Keratinocyte (primary cell): Measurements from ENCODE around the gene ATF2. TPM values are rescaled to one million over a fixed set of nuclear protein-coding genes. Genes with fewer than 3 reads are reported as not detected.

Experiments
- DNase-seq: peaks from one replicate; pipeline ENCODE4 v3.0.0-alpha.2; 2011; ENCODE audit warnings: low read depth, missing footprints, low spot score
- FAIRE-seq: peaks from 2 replicates; lab custom pipeline; 2011; peaks lifted over from hg19 to GRCh38; lab: Jason Lieb, UNC
- H2AFZ ChIP-seq: 2 replicates; pipeline ENCODE4 v1.6.0; 2012; ENCODE audit warnings: low read length, control low read depth, inconsistent platforms; ENCODE audit not compliant: control insufficient read depth
- H3K27ac ChIP-seq: 2 replicates; pipeline ENCODE4 v1.5.1; 2011; ENCODE audit warnings: low read length; ENCODE audit not compliant: control insufficient read depth, insufficient read depth
- H3K27me3 ChIP-seq: 3 replicates; pipeline ENCODE4 v1.6.0; 2011; ENCODE audit warnings: low read length; ENCODE audit not compliant: control insufficient read depth, insufficient read depth; ENCODE audit errors: extremely low read depth
- H3K36me3 ChIP-seq, 2 experiments: 2 replicates in 1 of 2; 3 replicates in 1 of 2; pipeline ENCODE4 v1.5.1; 2011; ENCODE audit warnings: low read length in 2 of 2, mild to moderate bottlenecking in 1 of 2; ENCODE audit not compliant: control insufficient read depth in 2 of 2, insufficient read depth in 2 of 2; ENCODE audit errors: extremely low read depth in 1 of 2
- H3K4me1 ChIP-seq: 3 replicates; pipeline ENCODE4 v1.5.1; 2011; ENCODE audit warnings: low read length; ENCODE audit not compliant: control insufficient read depth, insufficient read depth; ENCODE audit errors: extremely low read depth
- H3K4me2 ChIP-seq: 3 replicates; pipeline ENCODE4 v1.6.0; 2011; ENCODE audit warnings: low read depth, low read length; ENCODE audit not compliant: control insufficient read depth, insufficient read depth; ENCODE audit errors: extremely low read depth
- H3K4me3 ChIP-seq, 3 experiments: fragments of 200-600 bp in 1 of 3; sonication (generic) in 1 of 3; 2 replicates in 2 of 3; 3 replicates in 1 of 3; pipeline ENCODE4 v1.5.1; 2011 to 2016; ENCODE audit warnings: low read length in 3 of 3, mild to moderate bottlenecking in 3 of 3, control low read depth in 2 of 3, inconsistent platforms in 1 of 3, low read depth in 1 of 3, mixed read lengths in 1 of 3, mixed run types in 1 of 3, moderate library complexity in 1 of 3; ENCODE audit not compliant: control insufficient read depth in 2 of 3, insufficient read depth in 2 of 3; ENCODE audit errors: extremely low read depth in 1 of 3
- H3K79me2 ChIP-seq: 2 replicates; pipeline ENCODE4 v1.6.0; 2012; ENCODE audit warnings: low read length; ENCODE audit not compliant: control insufficient read depth, insufficient read depth
- H3K9ac ChIP-seq: 3 replicates; pipeline ENCODE4 v1.6.0; 2011; ENCODE audit warnings: low read length; ENCODE audit not compliant: control insufficient read depth, insufficient read depth; ENCODE audit errors: extremely low read depth
- H3K9me1 ChIP-seq: 3 replicates; pipeline ENCODE4 v1.6.0; 2011; ENCODE audit warnings: low read length; ENCODE audit not compliant: control insufficient read depth, insufficient read depth; ENCODE audit errors: extremely low read depth
- H3K9me3 ChIP-seq: 2 replicates; pipeline ENCODE4 v1.5.1; 2012; ENCODE audit warnings: low read depth, low read length; ENCODE audit not compliant: control insufficient read depth
- H4K20me1 ChIP-seq: 3 replicates; pipeline ENCODE4 v1.6.0; 2011; ENCODE audit warnings: low read length; ENCODE audit not compliant: control insufficient read depth, insufficient read depth; ENCODE audit errors: extremely low read depth
- EZH2 ChIP-seq: IDR thresholded peaks from one replicate; pipeline ENCODE4 v1.6.1; 2012; ENCODE audit warnings: inconsistent platforms, mild to moderate bottlenecking, low read length, moderate library complexity
- dilution Hi-C: fragments of 300-500 bp; cut with MboI; formaldehyde crosslinking; loops from one replicate; pipeline ENCODE4 v1.7.0; 2020; ENCODE audit warnings: low sequenced_read_pairs; ENCODE audit not compliant: extremely low pct_ligation_motif_present
- polyA plus RNA-seq, 5 experiments: library from polyadenylated mRNA; depleted of rRNA in 3 of 5; stranded (reverse) in 3 of 5; stranded (forward) in 1 of 5; unstranded in 1 of 5; fragments of >200 nt; gene quantifications; 1 replicate in 1 of 5; 2 replicates in 3 of 5; 3 replicates in 1 of 5; pipeline versions ENCODE4 v1.2.1 to v1.2.3, GENCODE V29; 2011 to 2012; ENCODE audit warnings: missing spikeins in 2 of 5, low read depth in 1 of 5, low replicate concordance in 1 of 5
- TF ChIP-seq, protein P1 (sequence below), 3 experiments: IDR thresholded peaks in 1 of 3; conservative IDR thresholded peaks in 1 of 3; optimal IDR thresholded peaks in 1 of 3; 2 replicates in 2 of 3; 3 replicates in 1 of 3; pipeline versions ENCODE3 to v1.5.1; 2011; ENCODE audit warnings: low read length in 3 of 3, mild to moderate bottlenecking in 3 of 3, moderate library complexity in 2 of 3, control low read depth in 1 of 3, inconsistent platforms in 1 of 3; ENCODE audit not compliant: insufficient read depth in 2 of 3; ENCODE audit errors: extremely low read depth in 1 of 3

ATF2 gene
- polyA plus RNA-seq, 1 donor (not counting 4 experiments of a cell fraction or from before 2014, with no cell fraction given), result 42.7 TPM

DNA sequence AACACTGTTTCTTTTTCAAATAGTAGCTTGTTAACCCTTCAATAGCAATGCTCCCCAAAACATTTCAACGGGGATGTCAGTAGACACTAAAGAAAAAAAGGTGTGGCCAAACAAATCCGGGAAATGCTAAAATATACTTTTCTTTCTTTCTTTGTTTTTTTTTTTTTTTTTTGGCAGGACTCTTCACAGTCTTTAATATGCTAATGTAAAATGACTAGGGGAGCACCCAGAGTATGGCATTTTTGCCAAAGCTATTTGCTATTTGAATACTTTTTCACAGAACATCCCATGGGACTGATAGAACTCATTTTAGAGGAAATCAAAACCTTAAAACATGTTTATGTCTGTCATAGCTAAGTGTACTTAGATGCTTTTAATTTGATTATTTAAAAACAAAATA lies 32.1 kb downstream of the ATF2 start:
- FAIRE-seq, result no peak
- no peak overlapping the region for H2AFZ ChIP-seq
- TF ChIP-seq EZH2, result no peak
- TF ChIP-seq, protein P1, sequence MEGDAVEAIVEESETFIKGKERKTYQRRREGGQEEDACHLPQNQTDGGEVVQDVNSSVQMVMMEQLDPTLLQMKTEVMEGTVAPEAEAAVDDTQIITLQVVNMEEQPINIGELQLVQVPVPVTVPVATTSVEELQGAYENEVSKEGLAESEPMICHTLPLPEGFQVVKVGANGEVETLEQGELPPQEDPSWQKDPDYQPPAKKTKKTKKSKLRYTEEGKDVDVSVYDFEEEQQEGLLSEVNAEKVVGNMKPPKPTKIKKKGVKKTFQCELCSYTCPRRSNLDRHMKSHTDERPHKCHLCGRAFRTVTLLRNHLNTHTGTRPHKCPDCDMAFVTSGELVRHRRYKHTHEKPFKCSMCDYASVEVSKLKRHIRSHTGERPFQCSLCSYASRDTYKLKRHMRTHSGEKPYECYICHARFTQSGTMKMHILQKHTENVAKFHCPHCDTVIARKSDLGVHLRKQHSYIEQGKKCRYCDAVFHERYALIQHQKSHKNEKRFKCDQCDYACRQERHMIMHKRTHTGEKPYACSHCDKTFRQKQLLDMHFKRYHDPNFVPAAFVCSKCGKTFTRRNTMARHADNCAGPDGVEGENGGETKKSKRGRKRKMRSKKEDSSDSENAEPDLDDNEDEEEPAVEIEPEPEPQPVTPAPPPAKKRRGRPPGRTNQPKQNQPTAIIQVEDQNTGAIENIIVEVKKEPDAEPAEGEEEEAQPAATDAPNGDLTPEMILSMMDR (optimal IDR thresholded peaks at IDR 0.05 in 1 of 3, IDR thresholded peaks at IDR 0.05 in 1 of 3, conservative IDR thresholded peaks at IDR 0.05 in 1 of 3; ENCODE audit: extremely low read depth in 1 of 3, insufficient read depth in 2 of 3, low read length in 3 of 3), result no peak
- H3K4me3 ChIP-seq, result no peak overlapping the region
- H3K4me1 ChIP-seq, result no peaks in the 10 kb centered on the region
- no peaks in the 10 kb centered on the region for H4K20me1 ChIP-seq
- DNase-seq, result no peak
- H3K79me2 ChIP-seq, result peaks cover 26% of the 10 kb centered on the region
- dilution Hi-C loops, result no loop called here
- no peaks in the 10 kb centered on the region for H3K27me3 ChIP-seq
- no peak overlapping the region for H3K4me2 ChIP-seq
- H3K36me3 ChIP-seq, result peaks cover 0 to 1% of the 10 kb centered on the region in 2 experiments
- H3K9ac ChIP-seq, result no peak overlapping the region
- no peak overlapping the region for H3K27ac ChIP-seq
- no peaks in the 10 kb centered on the region for H3K9me1 ChIP-seq
- no peaks in the 10 kb centered on the region for H3K9me3 ChIP-seq

GRCh38 chr2:175135177-175135576 lies 32.8 kb downstream of the ATF2 start:
- Histone ChIP-seq H2AFZ (no peak overlapping the region), H3K9me1 (no peaks in the 10 kb centered on the region), H3K9me3 (no peaks in the 10 kb centered on the region), H3K4me2 (no peak overlapping the region), H3K4me1 (no peaks in the 10 kb centered on the region), H4K20me1 (no peaks in the 10 kb centered on the region), H3K9ac (no peak overlapping the region), H3K27ac (no peak overlapping the region), H3K27me3 (no peaks in the 10 kb centered on the region), H3K79me2 (peaks cover 21% of the 10 kb centered on the region), H3K4me3 (no peak overlapping the region), H3K36me3 (peaks cover 0 to 1% of the 10 kb centered on the region in 2 experiments)
- dilution Hi-C loops, result no loop called here
- FAIRE-seq, result no peak
- TF ChIP-seq EZH2, result no peak
- TF ChIP-seq, protein P1 (optimal IDR thresholded peaks at IDR 0.05 in 1 of 3, IDR thresholded peaks at IDR 0.05 in 1 of 3, conservative IDR thresholded peaks at IDR 0.05 in 1 of 3; ENCODE audit: extremely low read depth in 1 of 3, insufficient read depth in 2 of 3, low read length in 3 of 3), result no peak
- DNase-seq, result no peak
